K562 (cell line): ENCODE measurements around the gene LRPAP1. TPM values are rescaled to one million over a fixed set of nuclear protein-coding genes. Genes with fewer than 3 reads are reported as not detected.

Source experiments
- ATAC-seq: fragments of 200-7000 bp; cut with Tn5 transposase; 3 replicates; pipeline ENCODE4 v1.9.1; 2020; ENCODE audit warnings: moderate library complexity
- BruUV-seq: library from RNA; stranded (reverse); fragments of 400-500 nt; replicated peaks from 2 replicates; lab custom pipeline; 2021; lab: Mats Ljungman, UMichigan
- CTCF ChIA-PET: fragments of 300-600 bp; formaldehyde crosslinking; extraction: SDS; loops from one replicate; lab custom pipeline; 2021; ENCODE audit warnings: low intra/inter-chr PET ratio; lab: Yijun Ruan, JAX
- POLR2A ChIA-PET: fragments of 300-600, 350-650 bp; sonication (Branson Sonifier 250); formaldehyde crosslinking; extraction: SDS; loops from one replicate; lab custom pipeline; 2021; ENCODE audit warnings: antibody characterized with exemption, inconsistent platforms; lab: Yijun Ruan, JAX
- DNase-seq, 4 experiments: peaks; one replicate each; pipeline versions ENCODE4 v3.0.0 to v3.0.0-alpha.2; 2011 to 2018; ENCODE audit warnings: low spot score in 3 of 4, mixed read lengths in 3 of 4; ENCODE audit errors: extremely low read depth in 1 of 4
- FAIRE-seq: peaks from 2 replicates; lab custom pipeline; 2011; peaks lifted over from hg19 to GRCh38; lab: Jason Lieb, UNC
- H2AFZ ChIP-seq: 2 replicates; pipeline ENCODE4 v1.6.0; 2011; ENCODE audit warnings: low read depth, low read length, control low read depth, inconsistent platforms
- H3K27ac ChIP-seq: fragments of 200-600 bp; 3 replicates; pipeline ENCODE4 v1.8.0; 2011; ENCODE audit warnings: low read depth, mild to moderate bottlenecking, control low read depth, inconsistent platforms, low read length, moderate library complexity, mixed read lengths; ENCODE audit errors: extremely low read depth
- H3K27me3 ChIP-seq, 2 experiments: fragments of 300-600 bp in 1 of 2; 2 replicates in 1 of 2; 3 replicates in 1 of 2; pipeline versions ENCODE4 v1.6.0 to v1.8.0; 2011; ENCODE audit warnings: inconsistent platforms in 2 of 2, low read length in 2 of 2, mild to moderate bottlenecking in 1 of 2, mixed read lengths in 1 of 2, moderate library complexity in 1 of 2; ENCODE audit not compliant: control insufficient read depth in 2 of 2, insufficient read depth in 2 of 2
- H3K36me3 ChIP-seq: fragments of 300-600 bp; 3 replicates; pipeline ENCODE4 v1.8.0; 2011; ENCODE audit warnings: mild to moderate bottlenecking, low read length, inconsistent platforms; ENCODE audit not compliant: control insufficient read depth, insufficient read depth
- H3K4me1 ChIP-seq, 2 experiments: fragments of 200-600 bp in 1 of 2; replicated peaks in 1 of 2; 2 replicates in 1 of 2; 3 replicates in 1 of 2; pipeline versions ENCODE4 v1.5.1 to v1.8.0; 2011; ENCODE audit warnings: inconsistent platforms in 2 of 2, low read length in 2 of 2, mild to moderate bottlenecking in 1 of 2, mixed read lengths in 1 of 2, moderate library complexity in 1 of 2; ENCODE audit not compliant: control insufficient read depth in 2 of 2, insufficient read depth in 2 of 2
- H3K4me2 ChIP-seq: 2 replicates; pipeline ENCODE4 v1.6.1; 2011; ENCODE audit warnings: low read length, control low read depth, inconsistent platforms, mixed read lengths; ENCODE audit not compliant: insufficient read depth
- H3K4me3 ChIP-seq: fragments of 200-600 bp; sonication (generic), shearing (Covaris generic); 2 replicates; pipeline ENCODE4 v1.5.1; 2016; ENCODE audit warnings: control low read depth, inconsistent platforms
- H3K79me2 ChIP-seq: fragments of 200-600 bp; 3 replicates; pipeline ENCODE4 v1.8.0; 2011; ENCODE audit warnings: low read length, inconsistent platforms; ENCODE audit not compliant: control insufficient read depth, insufficient read depth
- H3K9ac ChIP-seq, 2 experiments: 2 replicates each; pipeline versions ENCODE4 v1.6.0 to v1.6.1; 2011; ENCODE audit warnings: low read depth in 2 of 2, low read length in 2 of 2, control low read depth in 1 of 2, inconsistent platforms in 1 of 2, mild to moderate bottlenecking in 1 of 2, mixed read lengths in 1 of 2; ENCODE audit not compliant: insufficient read depth in 1 of 2
- H3K9me1 ChIP-seq: one replicate; pipeline ENCODE4 v1.6.0; 2011; ENCODE audit warnings: inconsistent platforms, mild to moderate bottlenecking, low read length, moderate library complexity; ENCODE audit not compliant: control insufficient read depth, insufficient read depth
- H3K9me3 ChIP-seq: replicated peaks from 2 replicates; pipeline ENCODE4 v1.5.1; 2011; ENCODE audit warnings: low read depth, low read length, inconsistent platforms; ENCODE audit not compliant: control insufficient read depth, insufficient read depth
- H4K20me1 ChIP-seq: replicated peaks from 2 replicates; pipeline ENCODE4 v1.6.1; 2011; ENCODE audit warnings: low read length, inconsistent platforms, mixed read lengths; ENCODE audit not compliant: control insufficient read depth, insufficient read depth
- ASH1L ChIP-seq: fragments of 450-650 bp; IDR thresholded peaks from 2 replicates; pipeline ENCODE4 v1.6.1; 2018; ENCODE audit warnings: borderline replicate concordance, mild to moderate bottlenecking, low read depth; ENCODE audit not compliant: partially characterized antibody
- ELK1 ChIP-seq: sonication (generic); formaldehyde crosslinking; IDR thresholded peaks from 2 replicates; pipeline ENCODE4 v1.8.1; 2022; ENCODE audit warnings: missing genetic modification reagents
- PRPF4 ChIP-seq: fragments of 200-400 bp; formaldehyde crosslinking; IDR thresholded peaks from one replicate; pipeline ENCODE4 v1.6.1; 2017; ENCODE audit warnings: low read length, low read depth, mild to moderate bottlenecking; ENCODE audit not compliant: insufficient read depth, poor library complexity, severe bottlenecking
- SMAD2 ChIP-seq: fragments of 150-350 bp; IDR thresholded peaks from 2 replicates; pipeline ENCODE4 v1.6.1; 2014; ENCODE audit warnings: low read depth, mild to moderate bottlenecking, low read length
- ZKSCAN1 ChIP-seq: fragments of 150-350 bp; IDR thresholded peaks from 2 replicates; pipeline ENCODE4 v1.6.1; 2016; ENCODE audit warnings: low read depth, low read length
- WGBS: fragments of 100-300 bp; shearing (Covaris generic); methylation state at CpG from one replicate; pipeline ENCODE4 v1.1.6; 2016; ENCODE audit warnings: low coverage, mixed read lengths; ENCODE audit not compliant: insufficient coverage; ENCODE audit errors: missing lambda C conversion rate; 5-methylcytosine and 5-hydroxymethylcytosine counted together
- in situ Hi-C: fragments of 300-500 bp; cut with MboI; formaldehyde crosslinking; loops from 4 replicates; pipeline ENCODE4 v1.15.0; 2018; ENCODE audit warnings: inconsistent platforms, mixed read lengths
- intact Hi-C: fragments of 100-400 bp; cut with micrococcal nuclease; formaldehyde crosslinking; loops from 2 replicates; pipeline ENCODE4 v1.14.2; 2022
- polyA plus RNA-seq, 8 experiments: library from polyadenylated mRNA; depleted of rRNA in 4 of 8; stranded (reverse) in 5 of 8; unstranded in 3 of 8; fragments of >200 nt; fragmentation: Nextera tagmentation in 2 of 8; fragmentation: Illumina TruSeq in 1 of 8; extraction: Ambion mirVana in 2 of 8; extraction: Trizol in 1 of 8; gene quantifications; 2 replicates each; pipeline versions ENCODE4 v1.2.1 to v1.2.3, GENCODE V29; 2011 to 2014; ENCODE audit warnings: inconsistent platforms in 1 of 8, missing spikeins in 1 of 8
- total RNA-seq, 7 experiments: library from RNA; depleted of rRNA in 6 of 7; stranded (reverse); fragments of >200 nt in 6 of 7; fragmentation: Illumina TruSeq in 2 of 7; extraction: Trizol in 2 of 7; gene quantifications; 2 replicates each; pipeline versions ENCODE4 v1.2.1 to v1.2.3, GENCODE V29; 2011 to 2021; ENCODE audit warnings: low replicate concordance in 1 of 7

LRPAP1 gene
- total and polyA plus RNA-seq, 9 of the 15 experiments (the other 6 are each of a cell fraction or from before 2014, with no cell fraction given) = 1.1 to 75.5 (median 41.8) TPM

GRCh38 chr4:3467601-3468031 is 64.6 kb downstream of the LRPAP1 start:
- Histone ChIP-seq H3K4me1 (peaks cover 0 to 34% of the 10 kb centered on the region in 2 experiments; a peak in 2 of 5 replicates), H3K36me3 (no peaks in the 10 kb centered on the region), H3K79me2 (no peaks in the 10 kb centered on the region), H3K4me3 (no peak overlapping the region), H3K9ac (no peak overlapping the region)
- no TSS peak for BruUV-seq
- in situ Hi-C loops (no loop called here), intact Hi-C loops (no loop called here)
- CTCF ChIA-PET = no interaction called here
- TF ChIP-seq SMAD2 = no peak
- TF ChIP-seq PRPF4 = no peak
- no peak for TF ChIP-seq ASH1L
- TF ChIP-seq ZKSCAN1 = no peak
- no peak for TF ChIP-seq ELK1 (CRISPR knock-in tag)
- TF ChIP-seq, all 486 proteins: peak for 0
- POLR2A ChIA-PET = no interaction called here
- ATAC-seq = no peak
- no peak overlapping the region for H3K4me2 ChIP-seq
- peaks cover 33 to 66% of the 10 kb centered on the region in 2 experiments for H3K27me3 ChIP-seq
- H3K9me3 ChIP-seq = peaks cover 10% of the 10 kb centered on the region; the same call in 1 of the 2 replicates
- FAIRE-seq = no peak
- no peak overlapping the region for H2AFZ ChIP-seq
- H3K27ac ChIP-seq = no peak overlapping the region
- H3K9me1 ChIP-seq = no peaks in the 10 kb centered on the region
- DNase-seq = no peak
- H4K20me1 ChIP-seq = peaks cover 18% of the 10 kb centered on the region; the same call in 1 of the 2 replicates
- 16% methylated on average over 11 of the region's 15 CpGs for WGBS
